Stimulated activated naive B cell treated with anti-CD40 and anti-IgM and Interleukin-4, amounts not matched to agents 10 μg/mL and 1 μg/mL and 100 μg/mL, for 72 hours (primary cell): ENCODE data around the gene TWIST2.

ENCODE experiments used
- ATAC-seq, 2 donors: fragments of 150-1000 bp; cut with Tn5 transposase; replicated peaks; 2 replicates each; pipeline ENCODE4 v1.10.0; 2021; ENCODE audit warnings: moderate library complexity in 1 of 2
- DNase-seq: peaks from one replicate; pipeline ENCODE4 v3.0.0; 2021
- H3K27ac Mint-ChIP-seq: one replicate; pipeline ENCODE4 v1.8.0; 2022; ENCODE audit warnings: mild to moderate bottlenecking, mixed read lengths
- H3K27me3 Mint-ChIP-seq, 2 donors: one replicate each; pipeline ENCODE4 v1.8.0; 2022; ENCODE audit warnings: mixed read lengths in 2 of 2
- H3K36me3 Mint-ChIP-seq, 2 donors: one replicate each; pipeline ENCODE4 v1.8.0; 2022; ENCODE audit warnings: mixed read lengths in 2 of 2, mild to moderate bottlenecking in 1 of 2
- H3K4me1 Mint-ChIP-seq, 2 donors: one replicate each; pipeline ENCODE4 v1.8.0; 2022; ENCODE audit warnings: mixed read lengths in 2 of 2, mild to moderate bottlenecking in 1 of 2
- H3K4me3 Mint-ChIP-seq, 2 donors: one replicate each; pipeline ENCODE4 v1.8.0; 2022; ENCODE audit warnings: mild to moderate bottlenecking in 2 of 2, mixed read lengths in 2 of 2, moderate library complexity in 1 of 2
- H3K9me3 Mint-ChIP-seq, 2 donors: one replicate each; pipeline ENCODE4 v1.8.0; 2022; ENCODE audit warnings: mixed read lengths in 2 of 2, mild to moderate bottlenecking in 1 of 2

Gene TWIST2

GRCh38 chr2:238911376-238912227 is 63.7 kb downstream of the TWIST2 start:
- Mint-ChIP-seq H3K4me1 (no peaks in the 10 kb centered on the region), H3K27ac (peak overlapping the region; percentile 4), H3K4me3 (no peak overlapping the region), H3K36me3 (no peaks in the 10 kb centered on the region), H3K27me3 (peaks cover 0 to 10% of the 10 kb centered on the region in 2 donors), H3K9me3 (peaks cover 3% of the 10 kb centered on the region in 2 donors)
- DNase-seq (no peak), ATAC-seq (no peak)

GRCh38 chr2:238912228-238912915 is 64.5 kb downstream of the TWIST2 start:
- H3K27ac Mint-ChIP-seq: no peak overlapping the region
- H3K9me3 Mint-ChIP-seq: peaks cover 3% of the 10 kb centered on the region in 2 donors
- DNase-seq: no peak
- no peaks in the 10 kb centered on the region for H3K4me1 Mint-ChIP-seq
- peaks cover 0 to 10% of the 10 kb centered on the region in 2 donors for H3K27me3 Mint-ChIP-seq
- ATAC-seq: no peak
- H3K4me3 Mint-ChIP-seq: no peak overlapping the region
- H3K36me3 Mint-ChIP-seq: no peaks in the 10 kb centered on the region

- H3K4me1 Mint-ChIP-seq: no peaks in the 10 kb centered on the region
- peaks cover 3% of the 10 kb centered on the region in 2 donors for H3K9me3 Mint-ChIP-seq
- ATAC-seq (no peak), DNase-seq (no peak)
- no peak overlapping the region for H3K27ac Mint-ChIP-seq
- H3K36me3 Mint-ChIP-seq: no peaks in the 10 kb centered on the region
- peaks cover 0 to 10% of the 10 kb centered on the region in 2 donors for H3K27me3 Mint-ChIP-seq
- H3K4me3 Mint-ChIP-seq: no peak overlapping the region
Observed at GRCh38 chr2:238912916-238913875, 65.3 kb downstream of the TWIST2 start.

GRCh38 chr2:238913931-238914647 is 66.2 kb downstream of the TWIST2 start:
- no peak for DNase-seq

GRCh38 chr2:238914648-238915015 is 66.7 kb downstream of the TWIST2 start:
- H3K4me3 Mint-ChIP-seq: no peak overlapping the region
- ATAC-seq: no peak
- no peaks in the 10 kb centered on the region for H3K4me1 Mint-ChIP-seq
- H3K36me3 Mint-ChIP-seq: no peaks in the 10 kb centered on the region
- H3K27me3 Mint-ChIP-seq: peaks cover 0 to 10% of the 10 kb centered on the region in 2 donors
- no peak overlapping the region for H3K27ac Mint-ChIP-seq
- DNase-seq: no peak
- peaks cover 3% of the 10 kb centered on the region in 2 donors for H3K9me3 Mint-ChIP-seq

More at GRCh38 chr2:238913931-238914647, 66.2 kb downstream of the TWIST2 start:
- Mint-ChIP-seq H3K4me1 (no peaks in the 10 kb centered on the region), H3K4me3 (no peak overlapping the region), H3K9me3 (peaks cover 3% of the 10 kb centered on the region in 2 donors), H3K27me3 (peaks cover 0 to 10% of the 10 kb centered on the region in 2 donors), H3K36me3 (no peaks in the 10 kb centered on the region), H3K27ac (no peak overlapping the region)
- ATAC-seq: no peak

- no peak overlapping the region for H3K4me3 Mint-ChIP-seq
- no peak for DNase-seq
- no peaks in the 10 kb centered on the region for H3K4me1 Mint-ChIP-seq
- no peaks in the 10 kb centered on the region for H3K36me3 Mint-ChIP-seq
- H3K27me3 Mint-ChIP-seq: peaks cover 0 to 10% of the 10 kb centered on the region in 2 donors
- H3K9me3 Mint-ChIP-seq: peaks cover 3% of the 10 kb centered on the region in 2 donors
- ATAC-seq: no peak
- H3K27ac Mint-ChIP-seq: no peak overlapping the region
Observed at GRCh38 chr2:238915196-238915595, 67.3 kb downstream of the TWIST2 start.

GRCh38 chr2:238915596-238915995 is 67.7 kb downstream of the TWIST2 start:
- no peak overlapping the region for H3K4me3 Mint-ChIP-seq
- DNase-seq: no peak

GRCh38 chr2:238916176-238916874 is 68.4 kb downstream of the TWIST2 start:
- no peak for ATAC-seq

More at GRCh38 chr2:238915596-238915995, 67.7 kb downstream of the TWIST2 start:
- peaks cover 3% of the 10 kb centered on the region in 2 donors for H3K9me3 Mint-ChIP-seq
- H3K27ac Mint-ChIP-seq: no peak overlapping the region
- no peaks in the 10 kb centered on the region for H3K4me1 Mint-ChIP-seq
- peaks cover 0 to 11% of the 10 kb centered on the region in 2 donors for H3K27me3 Mint-ChIP-seq
- no peaks in the 10 kb centered on the region for H3K36me3 Mint-ChIP-seq
- no peak for ATAC-seq

GRCh38 chr2:238916875-238917590 is 69.1 kb downstream of the TWIST2 start:
- no peak for ATAC-seq
- no peaks in the 10 kb centered on the region for H3K36me3 Mint-ChIP-seq
- DNase-seq: no peak
- no peaks in the 10 kb centered on the region for H3K9me3 Mint-ChIP-seq
- H3K27ac Mint-ChIP-seq: no peak overlapping the region
- H3K4me1 Mint-ChIP-seq: no peaks in the 10 kb centered on the region
- peaks cover 0 to 20% of the 10 kb centered on the region in 2 donors for H3K27me3 Mint-ChIP-seq
- no peak overlapping the region for H3K4me3 Mint-ChIP-seq

More at GRCh38 chr2:238916176-238916874, 68.4 kb downstream of the TWIST2 start:
- no peak overlapping the region for H3K4me3 Mint-ChIP-seq
- H3K36me3 Mint-ChIP-seq: no peaks in the 10 kb centered on the region
- H3K27ac Mint-ChIP-seq: no peak overlapping the region
- H3K4me1 Mint-ChIP-seq: no peaks in the 10 kb centered on the region
- no peak for DNase-seq
- peaks cover 0 to 14% of the 10 kb centered on the region in 2 donors for H3K27me3 Mint-ChIP-seq
- peaks cover 3% of the 10 kb centered on the region in 2 donors for H3K9me3 Mint-ChIP-seq

- Mint-ChIP-seq H3K4me3 (no peak overlapping the region), H3K27me3 (peaks cover 0 to 22% of the 10 kb centered on the region in 2 donors), H3K36me3 (no peaks in the 10 kb centered on the region), H3K27ac (no peak overlapping the region), H3K4me1 (no peaks in the 10 kb centered on the region), H3K9me3 (no peaks in the 10 kb centered on the region)
- DNase-seq: no peak
- no peak for ATAC-seq
Observed at GRCh38 chr2:238919307-238919706, 71.4 kb downstream of the TWIST2 start.

- Mint-ChIP-seq H3K27me3 (peaks cover 0 to 22% of the 10 kb centered on the region in 2 donors), H3K9me3 (no peaks in the 10 kb centered on the region), H3K27ac (no peak overlapping the region), H3K36me3 (no peaks in the 10 kb centered on the region), H3K4me1 (no peaks in the 10 kb centered on the region), H3K4me3 (no peak overlapping the region)
- DNase-seq: no peak
- ATAC-seq: no peak
Observed at GRCh38 chr2:238920053-238920452, 72.2 kb downstream of the TWIST2 start.

GRCh38 chr2:238920601-238921001 is 72.7 kb downstream of the TWIST2 start:
- DNase-seq: no peak
- H3K36me3 Mint-ChIP-seq: no peaks in the 10 kb centered on the region
- no peak overlapping the region for H3K4me3 Mint-ChIP-seq
- H3K4me1 Mint-ChIP-seq: no peaks in the 10 kb centered on the region
- H3K9me3 Mint-ChIP-seq: no peaks in the 10 kb centered on the region
- H3K27me3 Mint-ChIP-seq: peaks cover 0 to 18% of the 10 kb centered on the region in 2 donors
- no peak overlapping the region for H3K27ac Mint-ChIP-seq
- no peak for ATAC-seq
